ENCODE measurements around the gene KCTD15.

GRCh38 chr19:33752945-33753344 is 43.7 kb upstream of the KCTD15 start:
- TF ChIP-seq CTCF (conservative IDR thresholded peaks at IDR 0.05; ENCODE audit: low read length) (no peak), EZH2phosphoT487 (IDR thresholded peaks at IDR 0.05; ENCODE audit: borderline replicate concordance, low read depth, low read length) (no peak)
